Activated CD4-positive, alpha-beta T cell treated with anti-CD3 and anti-CD28 coated beads, Interleukin-2, amount 50 U/mL, for 24 hours (primary cell): ENCODE data around the gene KLK3.

Experiments used
- DNase-seq, 2 donors: peaks; one replicate each; pipeline ENCODE4 v3.0.0-alpha.2; 2020; ENCODE audit warnings: low read depth in 1 of 2, low spot score in 1 of 2

KLK3 gene

GRCh38 chr19:50830266-50831025 is 24.3 kb upstream of the KLK3 start:
- no peak for DNase-seq

- DNase-seq: no peak
These were observed 23.7 kb upstream of the KLK3 start for GRCh38 chr19:50831026-50831396.

- no peak for DNase-seq
These were observed 22.0 kb upstream of the KLK3 start for GRCh38 chr19:50832666-50833065.

- no peak for DNase-seq
These were observed 21.5 kb upstream of the KLK3 start, which contains the start of gene KLK15 for GRCh38 chr19:50833117-50833801. TSS of gene KLK15 (minus strand) at chr19:50833574. CDS start at chr19:50831492, 2,082 bp downstream.

GRCh38 chr19:50833802-50834167 is 20.9 kb upstream of the KLK3 start:
- DNase-seq: no peak

GRCh38 chr19:50835103-50835784 is 19.5 kb upstream of the KLK3 start:
- no peak for DNase-seq

- DNase-seq: peak; percentile 51 to 53
These were observed 18.8 kb upstream of the KLK3 start for GRCh38 chr19:50835785-50836542.

GRCh38 chr19:50836543-50837195 is 18.0 kb upstream of the KLK3 start:
- no peak for DNase-seq

- DNase-seq: no peak
These were observed 17.4 kb upstream of the KLK3 start for GRCh38 chr19:50837300-50837699.

GRCh38 chr19:50838239-50838638 is 16.5 kb upstream of the KLK3 start:
- no peak for DNase-seq

- no peak for DNase-seq
These were observed 14.7 kb upstream of the KLK3 start for GRCh38 chr19:50839712-50840655.

GRCh38 chr19:50842130-50842529 is 12.6 kb upstream of the KLK3 start:
- no peak for DNase-seq

GRCh38 chr19:50843205-50843604 is 11.5 kb upstream of the KLK3 start:
- no peak for DNase-seq

- no peak for DNase-seq
These were observed 11.0 kb upstream of the KLK3 start for GRCh38 chr19:50843701-50844221.

GRCh38 chr19:50844296-50844935 is 10.3 kb upstream of the KLK3 start:
- DNase-seq: no peak

- no peak for DNase-seq
These were observed 4.0 kb upstream of the KLK3 start for GRCh38 chr19:50850738-50851137.

- DNase-seq: no peak
These were observed 3.1 kb upstream of the KLK3 start for GRCh38 chr19:50851620-50852019.

- DNase-seq: no peak
These were observed 2.7 kb downstream of the KLK3 start for GRCh38 chr19:50857366-50857765.

- no peak for DNase-seq
These were observed 4.2 kb downstream of the KLK3 start for GRCh38 chr19:50858886-50859285.
